SK-N-SH treated with all-trans-retinoic acid at 6 μM for 48 hours (cell line): ENCODE results near the gene ZNF518B.

Experiments
- CREB5 ChIP-seq: fragments of 250-450 bp; sonication (Bioruptor Pico); IDR thresholded peaks from 2 replicates; pipeline ENCODE4 v1.5.1; 2020; ENCODE audit warnings: low read depth, mild to moderate bottlenecking, moderate library complexity
- CSRNP3 ChIP-seq: fragments of 250-450 bp; sonication (Bioruptor Pico); IDR thresholded peaks from 2 replicates; pipeline ENCODE4 v1.5.1; 2021; ENCODE audit warnings: mild to moderate bottlenecking, moderate library complexity
- ISL1 ChIP-seq: fragments of 250-450 bp; sonication (Bioruptor Pico); IDR thresholded peaks from 2 replicates; pipeline ENCODE4 v2.1.2; 2022; ENCODE audit warnings: mild to moderate bottlenecking, moderate library complexity
- PATZ1 ChIP-seq: fragments of 250-450 bp; sonication (Bioruptor Pico); IDR thresholded peaks from 2 replicates; pipeline ENCODE4 v1.8.0; 2020; ENCODE audit warnings: mild to moderate bottlenecking, moderate library complexity, borderline replicate concordance

- TF ChIP-seq ISL1 (CRISPR knock-in tag) (no peak), PATZ1 (no peak), CSRNP3 (CRISPR knock-in tag) (no peak), CREB5 (CRISPR knock-in tag) (no peak)
Measured at GRCh38 chr4:10456595-10457254, 501 bp downstream of the ZNF518B start.
